ENCODE measurements around the gene ADPRH.

ADPRH gene

GRCh38 chr3:119595639-119596334, 16.5 kb downstream of the ADPRH start:
- DNase-seq (ENCODE audit: extremely low read depth in 1 of 2, low read depth in 1 of 2): no peak

- no peak for DNase-seq (ENCODE audit: extremely low read depth in 1 of 2, low read depth in 1 of 2)
These were observed 17.1 kb downstream of the ADPRH start for GRCh38 chr3:119596398-119596797.

- no peak for DNase-seq (ENCODE audit: extremely low read depth in 1 of 2, low read depth in 1 of 2)
These were observed 18.4 kb downstream of the ADPRH start, which contains the start of gene PLA1A for GRCh38 chr3:119597548-119598288. Gene PLA1A, plus strand, starts transcription at chr3:119597885. Its CDS starts 29 bp downstream, at chr3:119597914.

GRCh38 chr3:119598410-119599098, 19.3 kb downstream of the ADPRH start:
- no peak for DNase-seq (ENCODE audit: extremely low read depth in 1 of 2, low read depth in 1 of 2)

GRCh38 chr3:119599558-119600174, 20.4 kb downstream of the ADPRH start:
- no peak for DNase-seq (ENCODE audit: extremely low read depth in 1 of 2, low read depth in 1 of 2)

- DNase-seq (ENCODE audit: extremely low read depth in 1 of 2, low read depth in 1 of 2): no peak
These were observed 21.4 kb downstream of the ADPRH start for GRCh38 chr3:119600732-119601131.

- no peak for DNase-seq (ENCODE audit: extremely low read depth in 1 of 2, low read depth in 1 of 2)
These were observed 21.9 kb downstream of the ADPRH start for GRCh38 chr3:119601154-119601553.

- no peak for DNase-seq (ENCODE audit: extremely low read depth in 1 of 2, low read depth in 1 of 2)
These were observed 23.4 kb downstream of the ADPRH start for GRCh38 chr3:119602676-119603075.

- DNase-seq (ENCODE audit: extremely low read depth in 1 of 2, low read depth in 1 of 2): no peak
These were observed 25.6 kb downstream of the ADPRH start for GRCh38 chr3:119604878-119605277.

- DNase-seq (ENCODE audit: extremely low read depth in 1 of 2, low read depth in 1 of 2): no peak
These were observed 29.2 kb downstream of the ADPRH start for GRCh38 chr3:119608405-119609000.

- DNase-seq (ENCODE audit: extremely low read depth in 1 of 2, low read depth in 1 of 2): no peak
These were observed 30.0 kb downstream of the ADPRH start for GRCh38 chr3:119609301-119609700.

GRCh38 chr3:119611664-119612063, 32.4 kb downstream of the ADPRH start:
- DNase-seq (ENCODE audit: extremely low read depth in 1 of 2, low read depth in 1 of 2): no peak

- no peak for DNase-seq (ENCODE audit: extremely low read depth in 1 of 2, low read depth in 1 of 2)
These were observed 33.9 kb downstream of the ADPRH start for GRCh38 chr3:119613201-119613600.

GRCh38 chr3:119613872-119614271, 34.6 kb downstream of the ADPRH start:
- no peak for DNase-seq (ENCODE audit: extremely low read depth in 1 of 2, low read depth in 1 of 2)

- no peak for DNase-seq (ENCODE audit: extremely low read depth in 1 of 2, low read depth in 1 of 2)
These were observed 36.8 kb downstream of the ADPRH start for GRCh38 chr3:119616056-119616455.

GRCh38 chr3:119619094-119619493, 39.8 kb downstream of the ADPRH start:
- DNase-seq (ENCODE audit: extremely low read depth in 1 of 2, low read depth in 1 of 2): no peak

- no peak for DNase-seq (ENCODE audit: extremely low read depth in 1 of 2, low read depth in 1 of 2)
These were observed 41.6 kb downstream of the ADPRH start for GRCh38 chr3:119620899-119621298.

GRCh38 chr3:119624002-119624720, 44.9 kb downstream of the ADPRH start:
- DNase-seq (ENCODE audit: extremely low read depth in 1 of 2, low read depth in 1 of 2): no peak

GRCh38 chr3:119625451-119626153, 46.3 kb downstream of the ADPRH start:
- DNase-seq (ENCODE audit: extremely low read depth in 1 of 2, low read depth in 1 of 2): no peak

GRCh38 chr3:119626196-119626595, 46.9 kb downstream of the ADPRH start:
- no peak for DNase-seq (ENCODE audit: extremely low read depth in 1 of 2, low read depth in 1 of 2)
